Ovary (tissue), 3 donors: ENCODE measurements around the gene ARHGEF19.

Experiments
- EP300 ChIP-seq: sonication (generic); formaldehyde crosslinking; IDR thresholded peaks from one replicate; pipeline ENCODE4 v1.6.1; 2017; ENCODE audit warnings: antibody characterized with exemption
- TF ChIP-seq, protein P1 (sequence below), 3 donors: fragments of 450-650 bp in 2 of 3; fragments of 200-600 bp in 1 of 3; IDR thresholded peaks; one replicate each; pipeline versions ENCODE4 v1.5.1 to v1.8.0; 2016 to 2022; ENCODE audit warnings: antibody characterized with exemption in 3 of 3, mild to moderate bottlenecking in 1 of 3
- donor health status: DM: no; HTN: no; CAD: no.

DNA sequence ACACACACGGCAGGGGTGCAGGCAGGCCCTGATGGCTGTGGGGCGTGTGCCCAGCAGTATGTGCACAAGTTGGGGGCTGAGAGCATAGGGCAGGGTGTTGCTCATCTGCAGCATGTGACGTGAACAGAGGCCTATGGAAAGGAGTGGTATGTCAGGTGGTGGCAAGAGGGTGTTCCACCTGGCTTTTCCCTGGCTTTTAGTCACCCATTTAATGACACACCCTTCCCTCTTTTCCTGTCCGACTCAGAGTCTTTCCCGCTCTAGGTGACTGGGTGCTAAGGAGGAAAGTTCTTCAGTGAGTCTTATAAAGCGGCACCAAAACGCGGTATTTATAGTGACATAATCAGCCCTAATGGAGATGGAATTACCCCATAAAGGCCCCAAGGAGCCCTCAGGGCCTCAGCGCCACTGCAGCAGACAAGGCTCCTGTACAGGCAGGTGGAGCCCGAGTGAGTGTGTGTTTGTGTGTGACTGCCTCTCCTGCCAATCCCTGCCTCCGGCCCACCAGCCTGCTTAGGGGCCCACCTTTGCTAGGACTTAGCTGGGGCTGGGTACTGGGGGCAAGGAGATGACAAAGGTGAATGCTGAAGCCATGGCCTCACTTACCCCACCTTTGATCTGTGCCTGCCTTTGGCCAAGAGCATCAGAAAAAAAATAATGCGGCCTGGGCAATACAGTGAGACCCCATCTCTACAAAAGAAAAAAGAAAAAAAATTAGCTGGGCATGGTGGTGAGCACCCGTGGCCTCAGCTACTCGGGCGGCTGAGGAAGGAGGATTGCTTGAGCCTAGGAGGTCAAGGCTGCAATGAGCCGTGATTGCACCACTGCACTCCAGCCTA lies 53.2 kb downstream of the ARHGEF19 start:
- TF ChIP-seq EP300, result no peak
- TF ChIP-seq, protein P1, sequence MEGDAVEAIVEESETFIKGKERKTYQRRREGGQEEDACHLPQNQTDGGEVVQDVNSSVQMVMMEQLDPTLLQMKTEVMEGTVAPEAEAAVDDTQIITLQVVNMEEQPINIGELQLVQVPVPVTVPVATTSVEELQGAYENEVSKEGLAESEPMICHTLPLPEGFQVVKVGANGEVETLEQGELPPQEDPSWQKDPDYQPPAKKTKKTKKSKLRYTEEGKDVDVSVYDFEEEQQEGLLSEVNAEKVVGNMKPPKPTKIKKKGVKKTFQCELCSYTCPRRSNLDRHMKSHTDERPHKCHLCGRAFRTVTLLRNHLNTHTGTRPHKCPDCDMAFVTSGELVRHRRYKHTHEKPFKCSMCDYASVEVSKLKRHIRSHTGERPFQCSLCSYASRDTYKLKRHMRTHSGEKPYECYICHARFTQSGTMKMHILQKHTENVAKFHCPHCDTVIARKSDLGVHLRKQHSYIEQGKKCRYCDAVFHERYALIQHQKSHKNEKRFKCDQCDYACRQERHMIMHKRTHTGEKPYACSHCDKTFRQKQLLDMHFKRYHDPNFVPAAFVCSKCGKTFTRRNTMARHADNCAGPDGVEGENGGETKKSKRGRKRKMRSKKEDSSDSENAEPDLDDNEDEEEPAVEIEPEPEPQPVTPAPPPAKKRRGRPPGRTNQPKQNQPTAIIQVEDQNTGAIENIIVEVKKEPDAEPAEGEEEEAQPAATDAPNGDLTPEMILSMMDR (IDR thresholded peaks at IDR 0.05), result no peak
